ENCODE results near the gene SLC30A5.

SLC30A5 gene

GRCh38 chr5:69113851-69114250 is 20.0 kb downstream of the SLC30A5 start:
- H3K4me2 ChIP-seq (ENCODE audit: low read depth, low read length, poor library complexity, severe bottlenecking) = no peak overlapping the region
- no peaks in the 10 kb centered on the region for H3K79me2 ChIP-seq (ENCODE audit: insufficient read depth, low read length)
- H2AFZ ChIP-seq (ENCODE audit: low read length) = no peak overlapping the region
- no peaks in the 10 kb centered on the region for H4K20me1 ChIP-seq (ENCODE audit: insufficient read depth, low read length, poor library complexity, severe bottlenecking)
- H3K4me3 ChIP-seq (ENCODE audit: low read length, poor library complexity, severe bottlenecking) = no peak overlapping the region
- H3K27me3 ChIP-seq (ENCODE audit: insufficient read depth, low read length, poor library complexity, severe bottlenecking) = no peaks in the 10 kb centered on the region
- peaks cover 59% of the 10 kb centered on the region; the same call in 1 of the 2 replicates for H3K36me3 ChIP-seq (ENCODE audit: insufficient read depth, low read length)
- H3K9me3 ChIP-seq (ENCODE audit: insufficient read depth, low read depth, low read length) = no peaks in the 10 kb centered on the region
- H3K9me2 ChIP-seq (replicated peaks; ENCODE audit: low read depth, low read length) = no peaks in the 10 kb centered on the region
- H3K4me1 ChIP-seq (ENCODE audit: insufficient read depth, low read length, poor library complexity, severe bottlenecking) = no peaks in the 10 kb centered on the region
- H3K9ac ChIP-seq (ENCODE audit: low read depth, low read length, poor library complexity, severe bottlenecking) = no peak overlapping the region
- TF ChIP-seq CTCF (conservative IDR thresholded peaks at IDR 0.05; ENCODE audit: low read length) = no peak
- no peak for TF ChIP-seq EZH2phosphoT487 (IDR thresholded peaks at IDR 0.05; ENCODE audit: borderline replicate concordance)
- H3F3A ChIP-seq (ENCODE audit: low read depth) = no peaks in the 10 kb centered on the region

GRCh38 chr5:69115526-69115925 is 21.7 kb downstream of the SLC30A5 start:
- no peaks in the 10 kb centered on the region for H3K9me2 ChIP-seq (replicated peaks; ENCODE audit: low read depth, low read length)
- no peaks in the 10 kb centered on the region for H3K79me2 ChIP-seq (ENCODE audit: insufficient read depth, low read length)
- TF ChIP-seq CTCF (conservative IDR thresholded peaks at IDR 0.05; ENCODE audit: low read length) (no peak), EZH2phosphoT487 (IDR thresholded peaks at IDR 0.05; ENCODE audit: borderline replicate concordance) (no peak)
- no peak overlapping the region for H3K4me2 ChIP-seq (ENCODE audit: low read depth, low read length, poor library complexity, severe bottlenecking)
- H3K4me1 ChIP-seq (ENCODE audit: insufficient read depth, low read length, poor library complexity, severe bottlenecking) = no peaks in the 10 kb centered on the region
- H3K36me3 ChIP-seq (ENCODE audit: insufficient read depth, low read length) = peaks cover 49% of the 10 kb centered on the region; the same call in 1 of the 2 replicates
- no peaks in the 10 kb centered on the region for H3K9me3 ChIP-seq (ENCODE audit: insufficient read depth, low read depth, low read length)
- H3K9ac ChIP-seq (ENCODE audit: low read depth, low read length, poor library complexity, severe bottlenecking) = no peak overlapping the region
- H2AFZ ChIP-seq (ENCODE audit: low read length) = no peak overlapping the region
- no peaks in the 10 kb centered on the region for H3K27me3 ChIP-seq (ENCODE audit: insufficient read depth, low read length, poor library complexity, severe bottlenecking)
- H3K4me3 ChIP-seq (ENCODE audit: low read length, poor library complexity, severe bottlenecking) = no peak overlapping the region
- H4K20me1 ChIP-seq (ENCODE audit: insufficient read depth, low read length, poor library complexity, severe bottlenecking) = no peaks in the 10 kb centered on the region
- no peaks in the 10 kb centered on the region for H3F3A ChIP-seq (ENCODE audit: low read depth)

GRCh38 chr5:69129413-69129812 is 35.6 kb downstream of the SLC30A5 start:
- Histone ChIP-seq H3K9me3 (ENCODE audit: insufficient read depth, low read depth, low read length) (no peaks in the 10 kb centered on the region), H4K20me1 (ENCODE audit: insufficient read depth, low read length, poor library complexity, severe bottlenecking) (no peaks in the 10 kb centered on the region), H3K4me2 (ENCODE audit: low read depth, low read length, poor library complexity, severe bottlenecking) (no peak overlapping the region), H3K27me3 (ENCODE audit: insufficient read depth, low read length, poor library complexity, severe bottlenecking) (no peaks in the 10 kb centered on the region), H3K36me3 (ENCODE audit: insufficient read depth, low read length) (peaks cover 25% of the 10 kb centered on the region; the same call in 1 of the 2 replicates), H3K9ac (ENCODE audit: low read depth, low read length, poor library complexity, severe bottlenecking) (no peak overlapping the region), H3K9me2 (replicated peaks; ENCODE audit: low read depth, low read length) (no peaks in the 10 kb centered on the region), H3K4me3 (ENCODE audit: low read length, poor library complexity, severe bottlenecking) (no peak overlapping the region), H3K79me2 (ENCODE audit: insufficient read depth, low read length) (no peaks in the 10 kb centered on the region), H2AFZ (ENCODE audit: low read length) (no peak overlapping the region), H3K4me1 (ENCODE audit: insufficient read depth, low read length, poor library complexity, severe bottlenecking) (no peaks in the 10 kb centered on the region), H3F3A (ENCODE audit: low read depth) (no peaks in the 10 kb centered on the region)
- no peak for TF ChIP-seq CTCF (conservative IDR thresholded peaks at IDR 0.05; ENCODE audit: low read length)
- no peak for TF ChIP-seq EZH2phosphoT487 (IDR thresholded peaks at IDR 0.05; ENCODE audit: borderline replicate concordance)

All from Loucy (cell line).